ENCODE measurements around the gene ADK.

GRCh38 chr10:74539317-74539716 is 388.3 kb downstream of the ADK start:
- TF ChIP-seq CTCF (conservative IDR thresholded peaks at IDR 0.05; ENCODE audit: low read depth in 2 of 2) (no peak), POLR2AphosphoS5 (IDR thresholded peaks at IDR 0.05; ENCODE audit: low read depth) (no peak), EZH2 (IDR thresholded peaks at IDR 0.05; ENCODE audit: low read depth, unreplicated experiment) (no peak), EZH2phosphoT487 (IDR thresholded peaks at IDR 0.05; ENCODE audit: unreplicated experiment) (no peak), JUNB (IDR thresholded peaks at IDR 0.05; ENCODE audit: unreplicated experiment) (no peak), CREB1 (CRISPR knock-in tag; IDR thresholded peaks at IDR 0.05; ENCODE audit: low read depth) (no peak), NANOG (IDR thresholded peaks at IDR 0.05; ENCODE audit: borderline replicate concordance) (no peak), REST (IDR thresholded peaks at IDR 0.05; ENCODE audit: unreplicated experiment) (no peak), ZNF114 (CRISPR knock-in tag; IDR thresholded peaks at IDR 0.05) (no peak), STAT1 (IDR thresholded peaks at IDR 0.05; ENCODE audit: unreplicated experiment) (no peak), ZNF331 (CRISPR knock-in tag; IDR thresholded peaks at IDR 0.05; ENCODE audit: low read depth) (no peak), ETS1 (IDR thresholded peaks at IDR 0.05) (no peak)
